SH-SY5Y (cell line): Measurements from ENCODE around the gene CREM.

Experiments
- GATA2 ChIP-seq: IDR thresholded peaks from 2 replicates; pipeline ENCODE4 v1.6.1; 2011; ENCODE audit warnings: mild to moderate bottlenecking, low read depth, low read length
- GATA3 ChIP-seq: IDR thresholded peaks from 2 replicates; pipeline ENCODE4 v1.6.1; 2011; ENCODE audit warnings: low read depth, mild to moderate bottlenecking, low read length, moderate library complexity

- TF ChIP-seq GATA2 (no peak), GATA3 (no peak)
These were observed 92.6 kb downstream of the CREM start for GRCh38 chr10:35219292-35219691.
